Thyroid gland (tissue), 4 donors: ENCODE results near the gene SLC35B1. TPM values are rescaled to one million over a fixed set of nuclear protein-coding genes. Genes with fewer than 3 reads are reported as not detected.

Experiments used
- DNase-seq, 2 donors: peaks; one replicate each; pipeline ENCODE4 v3.0.0-alpha.2; 2019
- H3K27ac ChIP-seq, 3 donors: fragments of 200-600 bp; sonication (generic); 1 replicate in 2 of 3; 2 replicates in 1 of 3; pipeline ENCODE4 v1.5.1; 2016 to 2019; ENCODE audit warnings: mild to moderate bottlenecking in 1 of 3, moderate library complexity in 1 of 3
- H3K27me3 ChIP-seq: fragments of 200-600 bp; sonication (generic); one replicate; pipeline ENCODE4 v1.5.1; 2019
- H3K36me3 ChIP-seq, 2 donors: fragments of 200-600 bp; sonication (generic); one replicate each; pipeline ENCODE4 v1.5.1; 2016 to 2019
- H3K4me1 ChIP-seq, 2 donors: fragments of 200-600 bp; sonication (generic); one replicate each; pipeline ENCODE4 v1.5.1; 2017 to 2019
- H3K4me3 ChIP-seq, 3 donors: fragments of 200-600 bp; sonication (generic); replicated peaks in 1 of 3; 1 replicate in 2 of 3; 2 replicates in 1 of 3; pipeline ENCODE4 v1.5.1; 2016; ENCODE audit warnings: mild to moderate bottlenecking in 1 of 3
- H3K9me3 ChIP-seq: fragments of 200-600 bp; sonication (generic); one replicate; pipeline ENCODE4 v1.5.1; 2017
- CTCF ChIP-seq, 6 experiments: fragments of 200-600 bp in 3 of 6; fragments of 450-650 bp in 3 of 6; sonication (generic) in 3 of 6; IDR thresholded peaks; one replicate each; pipeline ENCODE4 v1.5.1; 2016 to 2019; ENCODE audit warnings: antibody characterized with exemption in 6 of 6, mild to moderate bottlenecking in 2 of 6, inconsistent platforms in 1 of 6, moderate library complexity in 1 of 6
- POLR2A ChIP-seq, 2 donors: fragments of 450-650 bp; IDR thresholded peaks; one replicate each; pipeline ENCODE4 v1.6.1; 2017; ENCODE audit warnings: antibody characterized with exemption in 2 of 2, mild to moderate bottlenecking in 2 of 2, moderate library complexity in 1 of 2
- WGBS, 2 donors: methylation state at CpG; one replicate each; pipeline ENCODE4 v1.1.5; 2017; 5-methylcytosine and 5-hydroxymethylcytosine counted together
- intact Hi-C: fragments of 100-400 bp; cut with DNase I; formaldehyde crosslinking; loops from one replicate; pipeline ENCODE4 v1.15.1; 2023
- total RNA-seq, 4 donors: library from RNA; depleted of rRNA; stranded (reverse); fragments of >200 nt; gene quantifications; one replicate each; pipeline ENCODE4 v1.2.3, GENCODE V29; 2016

Gene SLC35B1
- total RNA-seq, 4 donors from 2014 or later, result 77.5 to 171 (median 94.7) TPM

- TF ChIP-seq POLR2A (IDR thresholded peaks at IDR 0.05), result no peak
- TF ChIP-seq CTCF (IDR thresholded peaks at IDR 0.05), result peak; percentile 84 to 99 (median 93)
- Histone ChIP-seq H3K9me3 (no peaks in the 10 kb centered on the region), H3K27ac (no peak overlapping the region), H3K4me1 (peaks cover 0 to 16% of the 10 kb centered on the region in 2 donors), H3K27me3 (no peaks in the 10 kb centered on the region), H3K36me3 (peaks cover under 1 to 4% of the 10 kb centered on the region in 2 donors), H3K4me3 (no peak overlapping the region)
- 18 to 23% methylated on average over 16 of the region's 16 CpGs for WGBS, 2 donors
- intact Hi-C loops, result loop anchor here (10.0 kb wide), 1 partner anchor 300 kb away; the partner anchor contains the start of gene DLX3
- DNase-seq, result peak; percentile 62 to 64
Observed at GRCh38 chr17:49694847-49695697, 12.7 kb downstream of the SLC35B1 start.

- Histone ChIP-seq H3K9me3 (no peaks in the 10 kb centered on the region), H3K4me1 (peaks cover 0 to 16% of the 10 kb centered on the region in 2 donors), H3K27me3 (no peaks in the 10 kb centered on the region), H3K27ac (no peak overlapping the region), H3K4me3 (no peak overlapping the region), H3K36me3 (no peaks in the 10 kb centered on the region)
- no peak for DNase-seq
- WGBS, 2 donors, result 82 to 85% methylated on average over 4 of the region's 4 CpGs
- intact Hi-C loops, result loop anchor here (2.0 to 10.0 kb wide), 2 partner anchors 122 to 302 kb away; partner anchors contain the start of gene DLX3
- no peak for TF ChIP-seq CTCF (IDR thresholded peaks at IDR 0.05)
- no peak for TF ChIP-seq POLR2A (IDR thresholded peaks at IDR 0.05)
Observed at GRCh38 chr17:49692751-49693150, 15.0 kb downstream of the SLC35B1 start.

- Histone ChIP-seq H3K4me1 (peaks cover 0 to 16% of the 10 kb centered on the region in 2 donors), H3K9me3 (no peaks in the 10 kb centered on the region), H3K27ac (peak overlapping the region in 2 of 3 donors; percentile 44 to 56), H3K36me3 (no peaks in the 10 kb centered on the region), H3K27me3 (no peaks in the 10 kb centered on the region), H3K4me3 (no peak overlapping the region)
- 47 to 48% methylated on average over 8 of the region's 8 CpGs for WGBS, 2 donors
- no peak for DNase-seq
- no peak for TF ChIP-seq CTCF (IDR thresholded peaks at IDR 0.05)
- TF ChIP-seq POLR2A (IDR thresholded peaks at IDR 0.05), result no peak
- intact Hi-C loops, result loop anchor here (2.0 to 10.0 kb wide), 2 partner anchors 121 to 303 kb away; partner anchors contain the start of gene DLX3
Observed at GRCh38 chr17:49691677-49692191, 16.0 kb downstream of the SLC35B1 start.

GRCh38 chr17:49691086-49691676 lies 16.6 kb downstream of the SLC35B1 start:
- TF ChIP-seq CTCF (IDR thresholded peaks at IDR 0.05) (no peak), POLR2A (IDR thresholded peaks at IDR 0.05) (no peak)
- Histone ChIP-seq H3K27me3 (no peaks in the 10 kb centered on the region), H3K4me3 (no peak overlapping the region), H3K36me3 (no peaks in the 10 kb centered on the region), H3K4me1 (peaks cover 0 to 16% of the 10 kb centered on the region in 2 donors), H3K27ac (peak overlapping the region in 2 of 3 donors; percentile 44 to 56), H3K9me3 (no peaks in the 10 kb centered on the region)
- 66 to 83% methylated on average over 8 to 9 of the region's 9 CpGs for WGBS, 2 donors
- intact Hi-C loops, result loop anchor here (10.0 kb wide), 1 partner anchor 304 kb away; the partner anchor contains the start of gene DLX3
- no peak for DNase-seq
